Measurements from ENCODE around the gene NACC1. TPM values are rescaled to one million over a fixed set of nuclear protein-coding genes. Genes with fewer than 3 reads are reported as not detected.

NACC1 gene
- total RNA-seq, 2 donors from 2014 or later, result 56.7 to 119 TPM

DNA sequence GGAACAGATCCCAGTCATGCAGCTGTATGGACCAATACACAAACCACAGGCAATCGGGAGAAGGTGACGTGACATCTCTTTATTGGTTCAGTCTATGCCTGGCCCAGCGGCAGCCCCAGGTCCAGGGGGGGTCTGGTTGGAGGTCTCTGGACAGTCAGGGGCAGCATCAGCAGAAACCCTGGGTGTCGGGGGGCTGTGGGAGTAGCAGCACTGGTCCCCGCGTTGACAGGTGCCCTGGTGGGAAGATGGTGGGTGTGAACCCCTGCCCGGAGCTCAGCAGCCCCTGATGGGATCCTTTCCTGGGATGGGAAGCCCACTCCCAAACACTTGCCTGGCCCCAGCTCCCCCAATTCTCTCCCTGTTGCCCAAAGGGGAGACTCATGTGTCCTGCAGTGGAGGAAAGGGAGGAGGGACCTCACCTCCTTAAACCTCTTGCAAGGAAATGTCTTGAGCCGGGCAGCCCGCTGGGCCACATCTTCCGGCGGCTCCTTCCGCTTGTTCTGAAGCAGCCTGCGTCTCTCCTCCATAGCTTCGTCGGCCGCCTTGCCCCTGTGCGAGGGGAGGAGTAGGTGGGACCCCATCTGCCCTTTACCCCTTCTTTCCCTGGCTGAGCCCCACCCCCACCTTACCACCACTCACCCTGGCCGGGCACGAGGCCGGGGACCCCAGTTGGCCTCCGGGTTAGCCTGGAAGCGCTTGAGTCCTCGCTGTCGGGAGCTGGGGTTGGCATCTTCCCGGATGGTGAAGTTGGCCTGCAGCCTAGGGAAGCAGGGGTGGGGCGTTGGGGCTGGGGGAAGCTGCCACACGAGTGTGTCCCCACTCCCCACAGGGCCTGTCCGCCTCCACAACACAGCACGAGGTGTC lies 13.0 kb upstream of the NACC1 start:
- no peak for DNase-seq
- Histone ChIP-seq H3K27ac (peak overlapping the region; percentile 62), H3K4me1 (peaks cover 12% of the 10 kb centered on the region), H3K4me3 (peak overlapping the region; percentile 8), H3K9me3 (no peaks in the 10 kb centered on the region), H3K36me3 (no peaks in the 10 kb centered on the region), H3K9ac (ENCODE audit: low read depth in 2 of 2, low read length in 2 of 2) (peak overlapping the region; percentile 48 to 66), H3K27me3 (no peaks in the 10 kb centered on the region)
- intact Hi-C loops (cut with DNase I), result no loop called here
- no peak for TF ChIP-seq CTCF (IDR thresholded peaks at IDR 0.05)

- intact Hi-C loops (cut with DNase I), result no loop called here
- H3K4me3 ChIP-seq, result no peak overlapping the region
- H3K9ac ChIP-seq (ENCODE audit: low read depth in 2 of 2, low read length in 2 of 2), result no peak overlapping the region
- DNase-seq, result no peak
- H3K27ac ChIP-seq, result no peak overlapping the region
- no peaks in the 10 kb centered on the region for H3K36me3 ChIP-seq
- no peaks in the 10 kb centered on the region for H3K9me3 ChIP-seq
- no peaks in the 10 kb centered on the region for H3K4me1 ChIP-seq
- TF ChIP-seq CTCF (IDR thresholded peaks at IDR 0.05), result no peak
- no peaks in the 10 kb centered on the region for H3K27me3 ChIP-seq
Observed at GRCh38 chr19:13109361-13110098, 8.5 kb upstream of the NACC1 start.

DNA sequence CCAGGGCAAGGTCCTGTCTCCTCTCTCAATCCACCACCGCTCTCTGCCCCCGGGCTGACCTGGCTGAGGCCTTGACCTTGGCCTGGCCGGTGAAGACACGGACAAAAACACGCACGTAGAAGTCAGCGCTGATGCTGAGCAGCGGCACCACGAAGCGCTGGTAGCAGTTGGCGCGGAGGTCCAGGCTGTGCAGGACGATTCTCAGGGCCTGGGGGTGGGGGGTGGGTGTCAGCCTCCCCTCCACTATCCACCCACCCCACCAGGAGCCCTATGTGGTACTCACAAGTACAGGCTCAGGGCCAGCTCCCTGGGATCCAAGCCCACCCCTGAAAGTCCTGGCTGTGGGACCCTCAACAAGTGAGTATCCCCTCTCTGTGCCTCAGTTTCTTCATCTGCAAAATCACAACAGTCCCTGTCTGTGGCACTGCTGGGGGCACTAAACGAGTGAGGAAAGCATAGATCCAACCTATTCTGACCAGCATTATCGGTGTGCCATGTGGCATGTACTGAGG lies 7.9 kb upstream of the NACC1 start:
- H3K27ac ChIP-seq, result no peak overlapping the region
- intact Hi-C loops (cut with DNase I), result no loop called here
- no peak overlapping the region for H3K4me3 ChIP-seq
- TF ChIP-seq CTCF (IDR thresholded peaks at IDR 0.05), result no peak
- no peaks in the 10 kb centered on the region for H3K36me3 ChIP-seq
- no peaks in the 10 kb centered on the region for H3K9me3 ChIP-seq
- no peaks in the 10 kb centered on the region for H3K27me3 ChIP-seq
- DNase-seq, result no peak
- H3K4me1 ChIP-seq, result no peaks in the 10 kb centered on the region
- H3K9ac ChIP-seq (ENCODE audit: low read depth in 2 of 2, low read length in 2 of 2), result no peak overlapping the region

DNA sequence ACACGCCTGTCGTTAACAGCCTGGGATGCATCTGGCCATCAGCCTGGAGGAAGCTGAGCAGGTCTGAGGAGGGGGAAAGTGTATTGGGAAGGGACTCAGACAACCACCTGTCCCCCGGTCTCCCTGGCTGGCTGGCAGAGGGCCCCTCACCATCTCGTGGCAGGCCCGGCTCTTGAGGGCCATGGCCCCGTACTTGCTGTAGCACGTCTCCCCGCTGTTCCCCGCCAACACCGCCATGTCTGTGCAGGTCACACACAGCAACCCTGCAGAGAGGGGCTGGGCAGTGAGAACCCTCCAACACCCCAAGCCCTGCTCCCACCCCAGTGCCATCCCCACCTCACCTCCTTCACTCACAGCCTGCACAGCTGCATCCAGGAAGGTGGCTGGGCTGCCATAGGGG lies 5.5 kb upstream of the NACC1 start:
- Histone ChIP-seq H3K36me3 (no peaks in the 10 kb centered on the region), H3K27me3 (no peaks in the 10 kb centered on the region), H3K9ac (ENCODE audit: low read depth in 2 of 2, low read length in 2 of 2) (no peak overlapping the region), H3K27ac (no peak overlapping the region), H3K4me1 (peaks cover 9% of the 10 kb centered on the region), H3K4me3 (no peak overlapping the region), H3K9me3 (no peaks in the 10 kb centered on the region)
- intact Hi-C loops (cut with DNase I), result no loop called here
- no peak for TF ChIP-seq CTCF (IDR thresholded peaks at IDR 0.05)
- no peak for DNase-seq

DNA sequence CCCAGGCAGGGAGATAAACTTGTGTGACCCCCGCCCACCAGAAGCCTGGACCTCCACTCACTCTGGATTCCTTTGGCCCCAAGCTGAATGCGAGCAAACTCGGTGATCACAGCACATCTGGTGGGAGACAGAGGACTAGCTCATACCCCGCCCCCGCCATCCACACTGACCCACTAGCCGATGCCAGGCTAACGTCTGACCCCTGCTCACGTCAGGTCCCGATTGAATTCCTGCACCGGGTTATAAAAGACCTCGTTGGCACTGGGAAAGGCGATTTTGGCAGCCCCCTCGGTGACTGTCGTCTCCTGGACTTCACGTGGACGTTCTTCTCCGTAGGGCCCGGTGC lies 2.2 kb upstream of the NACC1 start:
- Histone ChIP-seq H3K27me3 (no peaks in the 10 kb centered on the region), H3K9me3 (no peaks in the 10 kb centered on the region), H3K36me3 (no peaks in the 10 kb centered on the region), H3K4me3 (peak overlapping the region; percentile 94), H3K4me1 (peaks cover 16% of the 10 kb centered on the region), H3K27ac (no peak overlapping the region), H3K9ac (ENCODE audit: low read depth in 2 of 2, low read length in 2 of 2) (peak overlapping the region; percentile 69 to 75)
- intact Hi-C loops (cut with DNase I), result no loop called here
- DNase-seq, result no peak
- TF ChIP-seq CTCF (IDR thresholded peaks at IDR 0.05), result no peak

Measured in colonic mucosa (tissue), 4 donors.